Measurements from ENCODE around the gene BTF3. TPM values are rescaled to one million over a fixed set of nuclear protein-coding genes. Genes with fewer than 3 reads are reported as not detected.

The BTF3 gene
- total RNA-seq, 1 donor from 2014 or later: 386 TPM

- no peaks in the 10 kb centered on the region for H3K36me3 ChIP-seq
- TF ChIP-seq, protein P1, sequence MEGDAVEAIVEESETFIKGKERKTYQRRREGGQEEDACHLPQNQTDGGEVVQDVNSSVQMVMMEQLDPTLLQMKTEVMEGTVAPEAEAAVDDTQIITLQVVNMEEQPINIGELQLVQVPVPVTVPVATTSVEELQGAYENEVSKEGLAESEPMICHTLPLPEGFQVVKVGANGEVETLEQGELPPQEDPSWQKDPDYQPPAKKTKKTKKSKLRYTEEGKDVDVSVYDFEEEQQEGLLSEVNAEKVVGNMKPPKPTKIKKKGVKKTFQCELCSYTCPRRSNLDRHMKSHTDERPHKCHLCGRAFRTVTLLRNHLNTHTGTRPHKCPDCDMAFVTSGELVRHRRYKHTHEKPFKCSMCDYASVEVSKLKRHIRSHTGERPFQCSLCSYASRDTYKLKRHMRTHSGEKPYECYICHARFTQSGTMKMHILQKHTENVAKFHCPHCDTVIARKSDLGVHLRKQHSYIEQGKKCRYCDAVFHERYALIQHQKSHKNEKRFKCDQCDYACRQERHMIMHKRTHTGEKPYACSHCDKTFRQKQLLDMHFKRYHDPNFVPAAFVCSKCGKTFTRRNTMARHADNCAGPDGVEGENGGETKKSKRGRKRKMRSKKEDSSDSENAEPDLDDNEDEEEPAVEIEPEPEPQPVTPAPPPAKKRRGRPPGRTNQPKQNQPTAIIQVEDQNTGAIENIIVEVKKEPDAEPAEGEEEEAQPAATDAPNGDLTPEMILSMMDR (IDR thresholded peaks at IDR 0.05; ENCODE audit: borderline replicate concordance): no peak
- H3K4me1 ChIP-seq: peaks cover 14% of the 10 kb centered on the region
- H3K9me3 ChIP-seq (replicated peaks): no peaks in the 10 kb centered on the region
- no peak overlapping the region for H3K27ac ChIP-seq (replicated peaks)
- intact Hi-C loops (cut with micrococcal nuclease): no loop called here
- no peak overlapping the region for H3K4me3 ChIP-seq
- DNase-seq: no peak
- peaks cover 21% of the 10 kb centered on the region for H3K27me3 ChIP-seq (ENCODE audit: low read depth)
Observed at GRCh38 chr5:73493421-73493820, 4.8 kb upstream of the BTF3 start.

GRCh38 chr5:73494721-73495120, 3.5 kb upstream of the BTF3 start:
- intact Hi-C loops (cut with micrococcal nuclease): no loop called here
- peaks cover 27% of the 10 kb centered on the region for H3K4me1 ChIP-seq
- peaks cover 15% of the 10 kb centered on the region for H3K27me3 ChIP-seq (ENCODE audit: low read depth)
- H3K4me3 ChIP-seq: no peak overlapping the region
- no peak for DNase-seq
- TF ChIP-seq, protein P1 (IDR thresholded peaks at IDR 0.05; ENCODE audit: borderline replicate concordance): no peak
- no peaks in the 10 kb centered on the region for H3K9me3 ChIP-seq (replicated peaks)
- H3K27ac ChIP-seq (replicated peaks): no peak overlapping the region
- peaks cover under 1% of the 10 kb centered on the region for H3K36me3 ChIP-seq

DNA sequence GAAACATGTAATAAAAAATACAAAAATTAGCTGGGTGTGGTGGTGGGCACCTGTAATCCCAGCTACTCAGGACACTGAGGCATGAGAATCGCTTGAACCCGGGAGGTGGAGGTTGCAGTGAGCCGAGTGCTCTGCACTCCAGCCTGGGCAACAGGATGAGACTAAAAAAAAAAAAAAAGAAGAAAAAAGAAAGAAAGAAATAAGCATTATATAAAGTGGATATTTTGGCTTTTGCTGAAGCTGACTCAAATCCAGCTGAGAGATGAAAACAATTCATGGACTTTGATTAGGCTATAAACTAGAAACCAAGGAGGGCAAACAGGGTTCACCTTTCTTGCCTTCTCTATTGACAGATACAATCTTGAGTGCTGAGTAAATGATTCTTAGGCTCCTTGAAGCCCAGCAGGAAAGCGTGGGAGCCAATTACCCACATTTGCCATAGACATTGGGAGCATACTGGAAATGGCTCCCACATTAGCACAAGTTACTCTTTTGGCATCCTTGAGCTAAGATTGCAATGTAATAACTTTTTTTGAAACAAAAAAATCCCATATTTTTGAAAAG, 2.4 kb upstream of the BTF3 start:
- intact Hi-C loops (cut with micrococcal nuclease): no loop called here
- TF ChIP-seq, protein P1 (IDR thresholded peaks at IDR 0.05; ENCODE audit: borderline replicate concordance): no peak
- no peak for DNase-seq

GRCh38 chr5:73496984-73497457, 1.2 kb upstream of the BTF3 start:
- Histone ChIP-seq H3K4me3 (peak overlapping the region; percentile 93), H3K36me3 (peaks cover 21% of the 10 kb centered on the region), H3K27ac (replicated peaks) (peak overlapping the region; percentile 91)

More for the DNA sequence above, 2.4 kb upstream of the BTF3 start:
- H3K4me1 ChIP-seq: peaks cover 38% of the 10 kb centered on the region
- peaks cover 8% of the 10 kb centered on the region for H3K27me3 ChIP-seq (ENCODE audit: low read depth)
- no peak overlapping the region for H3K4me3 ChIP-seq
- peaks cover 11% of the 10 kb centered on the region for H3K36me3 ChIP-seq
- H3K27ac ChIP-seq (replicated peaks): no peak overlapping the region
- H3K9me3 ChIP-seq (replicated peaks): no peaks in the 10 kb centered on the region

GRCh38 chr5:73497497-73498056, 665 bp upstream of the BTF3 start:
- Histone ChIP-seq H3K4me1 (peaks cover 41% of the 10 kb centered on the region), H3K27ac (replicated peaks) (peak overlapping the region; percentile 91), H3K36me3 (peaks cover 26% of the 10 kb centered on the region), H3K27me3 (ENCODE audit: low read depth) (no peaks in the 10 kb centered on the region), H3K4me3 (peak overlapping the region; percentile 93), H3K9me3 (replicated peaks) (no peaks in the 10 kb centered on the region)
- TF ChIP-seq, protein P1 (IDR thresholded peaks at IDR 0.05; ENCODE audit: borderline replicate concordance): no peak
- intact Hi-C loops (cut with micrococcal nuclease): no loop called here
- no peak for DNase-seq

More at GRCh38 chr5:73496984-73497457, 1.2 kb upstream of the BTF3 start:
- H3K4me1 ChIP-seq: peaks cover 41% of the 10 kb centered on the region
- TF ChIP-seq, protein P1 (IDR thresholded peaks at IDR 0.05; ENCODE audit: borderline replicate concordance): no peak
- no peaks in the 10 kb centered on the region for H3K9me3 ChIP-seq (replicated peaks)
- H3K27me3 ChIP-seq (ENCODE audit: low read depth): peaks cover 5% of the 10 kb centered on the region
- intact Hi-C loops (cut with micrococcal nuclease): no loop called here
- DNase-seq: no peak
